ENCODE measurements around the gene TESK2.

DNA sequence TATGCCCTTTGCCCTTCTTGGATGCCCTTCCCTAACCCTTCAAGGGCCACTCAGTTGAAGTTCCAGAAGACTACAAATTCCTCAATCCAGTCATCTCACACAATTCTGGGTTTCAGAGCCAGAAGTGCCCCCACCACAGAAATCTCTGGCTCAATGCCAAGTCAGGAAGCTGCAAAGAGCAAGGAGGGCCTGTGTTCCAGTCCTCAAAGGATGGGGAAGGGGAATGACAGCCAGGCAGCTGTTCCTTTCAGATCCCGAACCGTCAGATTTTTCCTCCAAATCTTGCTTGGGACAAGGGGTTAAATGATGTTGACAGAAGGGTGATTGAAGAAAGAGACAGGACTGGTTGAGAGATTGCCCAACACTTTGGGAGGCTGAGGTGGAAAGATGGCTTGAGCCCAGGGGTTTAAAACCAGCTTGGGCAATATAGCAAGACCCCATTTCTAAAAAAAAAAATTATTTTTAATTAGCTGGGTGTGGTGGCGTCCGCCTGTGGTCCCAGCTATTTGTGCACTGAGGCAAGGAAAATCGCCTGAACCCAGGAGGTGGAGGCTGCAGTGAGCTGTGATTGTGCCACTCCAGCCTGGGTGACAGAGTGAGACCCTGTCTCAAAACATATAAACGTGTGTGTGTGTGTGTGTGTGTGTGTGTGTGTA lies 165.0 kb downstream of the TESK2 start:
- TF ChIP-seq, protein P1, sequence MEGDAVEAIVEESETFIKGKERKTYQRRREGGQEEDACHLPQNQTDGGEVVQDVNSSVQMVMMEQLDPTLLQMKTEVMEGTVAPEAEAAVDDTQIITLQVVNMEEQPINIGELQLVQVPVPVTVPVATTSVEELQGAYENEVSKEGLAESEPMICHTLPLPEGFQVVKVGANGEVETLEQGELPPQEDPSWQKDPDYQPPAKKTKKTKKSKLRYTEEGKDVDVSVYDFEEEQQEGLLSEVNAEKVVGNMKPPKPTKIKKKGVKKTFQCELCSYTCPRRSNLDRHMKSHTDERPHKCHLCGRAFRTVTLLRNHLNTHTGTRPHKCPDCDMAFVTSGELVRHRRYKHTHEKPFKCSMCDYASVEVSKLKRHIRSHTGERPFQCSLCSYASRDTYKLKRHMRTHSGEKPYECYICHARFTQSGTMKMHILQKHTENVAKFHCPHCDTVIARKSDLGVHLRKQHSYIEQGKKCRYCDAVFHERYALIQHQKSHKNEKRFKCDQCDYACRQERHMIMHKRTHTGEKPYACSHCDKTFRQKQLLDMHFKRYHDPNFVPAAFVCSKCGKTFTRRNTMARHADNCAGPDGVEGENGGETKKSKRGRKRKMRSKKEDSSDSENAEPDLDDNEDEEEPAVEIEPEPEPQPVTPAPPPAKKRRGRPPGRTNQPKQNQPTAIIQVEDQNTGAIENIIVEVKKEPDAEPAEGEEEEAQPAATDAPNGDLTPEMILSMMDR (conservative IDR thresholded peaks at IDR 0.05; ENCODE audit: low read length) = no peak
- no peak for TF ChIP-seq EZH2phosphoT487 (IDR thresholded peaks at IDR 0.05; ENCODE audit: borderline replicate concordance, low read depth, low read length)

All from OCI-LY7 (cell line).